NCI-H510A (cell line): ENCODE measurements around the gene TTC3.
"Not testable (repeated sequence)": the region's sequence is repeated elsewhere in the genome, so short reads cannot be mapped to it uniquely, and the experiment has no call there.

Experiments
- DNase-seq: peaks from one replicate; lab custom pipeline; 2025; lab: John Stamatoyannopoulos, UW

Gene TTC3

DNA sequence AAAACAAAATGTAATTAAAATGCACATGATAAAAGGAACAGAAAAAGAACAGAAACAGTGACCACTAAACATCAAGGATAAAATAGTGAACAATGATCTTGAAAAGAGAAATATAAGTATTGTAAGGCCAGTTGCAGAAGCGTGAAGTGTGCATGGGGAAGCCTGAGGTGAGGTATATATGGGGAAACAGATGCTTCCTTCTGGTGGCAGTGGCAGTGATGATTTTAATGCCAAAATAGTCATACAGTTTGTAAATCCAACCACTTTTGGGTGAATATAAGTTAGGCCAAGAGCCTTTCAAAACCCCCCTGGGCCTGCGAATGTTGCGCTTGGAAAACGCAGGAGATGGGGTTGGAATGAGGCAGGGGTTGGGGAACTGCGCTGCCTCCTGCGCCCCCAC, 27.3 kb downstream of the TTC3 start:
- DNase-seq: no peak

DNA sequence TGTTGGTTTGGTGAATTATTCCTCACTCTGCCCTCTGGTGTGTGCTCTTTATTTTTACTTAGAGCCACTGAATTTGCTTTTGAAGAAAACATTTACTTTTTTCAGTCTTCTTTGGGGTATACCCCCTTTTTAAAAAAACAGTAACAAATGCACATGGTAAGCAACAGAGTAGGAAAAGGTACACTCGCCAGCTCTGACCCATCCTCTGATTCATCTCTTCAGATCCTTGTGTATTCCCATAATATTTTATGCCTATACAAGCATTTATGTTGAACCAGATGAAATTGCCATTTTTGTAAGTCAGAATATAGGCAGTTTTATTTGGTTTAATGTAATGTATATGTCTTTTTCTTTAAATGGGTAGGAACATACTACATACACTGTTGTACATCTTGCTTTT, 28.3 kb downstream of the TTC3 start:
- no peak for DNase-seq

DNA sequence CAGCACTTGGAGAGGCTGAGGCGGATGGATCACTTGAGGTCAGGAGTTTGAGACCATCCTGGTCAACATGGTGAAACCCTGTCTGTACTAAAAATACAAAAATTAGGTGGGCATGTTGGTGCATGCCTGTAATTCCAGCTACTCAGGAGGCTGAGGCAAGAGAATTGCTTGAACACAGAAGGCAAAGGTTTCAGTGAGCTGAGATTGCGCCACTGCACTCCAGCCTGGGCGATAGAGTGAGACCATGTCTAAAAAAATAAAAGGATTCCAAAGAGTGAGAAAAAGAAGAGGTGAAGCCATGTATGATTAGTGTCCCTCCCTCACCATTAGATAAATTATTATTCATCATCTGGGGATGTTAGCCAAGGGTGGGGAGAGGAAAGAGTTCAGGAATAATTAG, 29.7 kb downstream of the TTC3 start:
- not testable (repeated sequence) for DNase-seq

DNA sequence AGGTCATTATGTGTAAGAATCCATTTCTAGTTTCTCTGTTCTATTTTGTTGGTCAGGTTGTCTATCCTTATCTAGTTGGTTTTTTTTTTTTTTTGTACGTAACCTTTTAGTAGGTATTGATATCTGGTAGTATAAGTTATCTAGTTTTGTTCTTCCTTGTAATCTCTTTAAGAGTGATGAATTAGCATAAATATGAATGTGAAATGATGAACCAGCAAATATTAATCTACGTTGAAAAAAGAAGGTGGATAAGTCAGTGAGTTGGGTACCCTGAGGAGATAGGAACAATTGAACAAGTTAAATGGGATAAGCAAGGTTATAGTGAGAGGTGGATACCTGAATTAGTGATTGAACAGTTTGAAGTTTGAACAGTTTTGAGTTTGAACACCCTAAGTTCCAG, 33.9 kb downstream of the TTC3 start:
- no peak for DNase-seq

DNA sequence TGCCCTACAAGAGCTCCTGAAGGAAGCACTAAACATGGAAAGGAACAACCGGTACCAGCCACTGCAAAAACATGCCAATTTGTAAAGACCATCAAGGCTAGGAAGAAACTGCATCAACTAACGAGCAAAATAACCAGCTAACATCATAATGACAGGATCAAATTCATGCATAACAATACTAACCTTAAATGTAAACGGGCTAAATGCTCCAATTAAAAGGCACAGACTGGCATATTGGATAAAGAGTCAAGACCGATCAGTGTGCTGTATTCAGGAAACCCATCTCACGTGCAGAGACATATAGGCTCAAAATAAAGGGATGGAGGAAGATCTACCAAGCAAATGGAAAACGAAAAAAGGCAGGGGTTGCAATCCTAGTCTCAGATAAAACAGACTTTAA, 38.0 kb downstream of the TTC3 start:
- DNase-seq: not testable (repeated sequence)

DNA sequence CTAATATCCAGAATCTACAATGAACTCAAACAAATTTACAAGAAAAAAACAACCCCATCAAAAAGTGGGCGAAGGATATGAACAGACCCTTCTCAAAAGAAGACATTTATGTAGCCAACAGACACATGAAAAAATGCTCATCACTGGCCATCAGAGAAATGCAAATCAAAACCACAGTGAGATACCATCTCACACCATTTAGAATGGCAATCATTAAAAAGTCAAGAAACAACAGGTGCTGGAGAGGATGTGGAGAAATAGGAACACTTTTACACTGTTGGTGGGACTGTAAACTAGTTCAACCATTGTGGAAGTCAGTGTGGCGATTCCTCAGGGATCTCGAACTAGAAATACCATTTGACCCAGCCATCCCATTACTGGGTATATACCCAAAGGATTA, 41.2 kb downstream of the TTC3 start:
- not testable (repeated sequence) for DNase-seq

DNA sequence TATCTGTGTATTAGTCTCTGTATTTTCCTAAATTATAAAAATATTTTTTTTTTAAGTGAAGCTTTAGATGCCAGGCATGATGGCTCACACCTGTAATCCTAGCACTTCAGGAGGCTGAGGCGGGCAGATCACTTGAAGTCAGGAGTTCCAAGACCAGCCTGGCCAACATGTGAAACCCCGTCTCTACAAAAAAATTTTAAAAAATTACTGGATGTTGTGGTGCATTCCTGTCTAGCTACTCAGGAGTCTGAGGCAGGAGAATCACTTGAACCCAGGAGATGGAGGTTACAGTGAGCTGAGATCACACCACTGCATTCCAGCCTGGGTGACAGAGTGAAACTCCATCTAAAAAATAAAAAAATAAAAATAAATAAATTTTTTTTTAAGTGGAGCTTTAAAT, 43.4 kb downstream of the TTC3 start:
- not testable (repeated sequence) for DNase-seq

DNA sequence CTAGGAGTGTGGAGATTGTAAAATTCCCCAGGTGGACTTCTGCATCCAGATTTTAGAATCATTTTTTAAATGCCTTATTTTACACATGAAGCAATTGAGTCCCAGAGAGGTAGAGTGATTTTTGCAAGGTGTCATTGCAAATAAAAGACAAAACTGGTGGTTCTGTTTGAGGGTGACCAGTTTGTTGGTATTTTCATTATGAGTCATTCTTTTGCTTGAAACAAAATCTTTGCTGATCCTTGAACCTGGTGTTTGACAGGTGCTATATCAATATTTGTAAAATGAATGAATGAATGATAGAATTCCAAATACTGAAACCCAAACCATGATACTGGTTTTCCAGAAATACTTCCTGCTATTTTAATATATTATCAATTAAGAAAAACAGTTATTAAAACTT, 44.1 kb downstream of the TTC3 start:
- no peak for DNase-seq

DNA sequence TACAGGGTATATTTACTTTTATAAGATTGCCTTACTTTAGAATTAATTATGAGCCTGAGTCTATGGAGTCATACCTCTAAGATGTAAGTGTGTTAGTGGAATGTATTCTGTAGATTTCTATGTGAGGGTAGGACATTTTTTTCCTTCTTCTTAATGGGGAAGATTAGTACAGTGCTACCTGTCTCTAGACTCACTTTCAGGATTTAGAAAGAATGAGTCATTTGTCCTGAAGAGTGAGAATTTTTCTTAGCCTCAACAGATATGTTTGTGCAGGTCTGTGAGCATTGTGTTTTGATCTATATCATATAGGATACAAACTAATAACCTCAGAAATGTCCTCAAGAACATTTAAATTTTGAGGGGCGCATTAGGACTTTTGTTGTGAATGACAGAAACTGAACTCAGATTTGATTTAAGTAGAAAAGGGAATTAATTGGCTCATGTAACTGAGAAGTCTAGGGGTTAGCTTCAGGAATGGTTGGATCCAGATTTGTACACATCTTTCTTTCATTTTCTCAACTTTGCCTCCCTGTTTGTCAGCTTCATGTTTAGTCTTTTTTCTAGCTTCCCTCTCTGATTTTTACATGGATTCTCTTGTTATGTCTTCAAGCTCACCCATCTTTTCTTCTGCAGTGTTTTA, 45.3 kb downstream of the TTC3 start:
- no peak for DNase-seq

DNA sequence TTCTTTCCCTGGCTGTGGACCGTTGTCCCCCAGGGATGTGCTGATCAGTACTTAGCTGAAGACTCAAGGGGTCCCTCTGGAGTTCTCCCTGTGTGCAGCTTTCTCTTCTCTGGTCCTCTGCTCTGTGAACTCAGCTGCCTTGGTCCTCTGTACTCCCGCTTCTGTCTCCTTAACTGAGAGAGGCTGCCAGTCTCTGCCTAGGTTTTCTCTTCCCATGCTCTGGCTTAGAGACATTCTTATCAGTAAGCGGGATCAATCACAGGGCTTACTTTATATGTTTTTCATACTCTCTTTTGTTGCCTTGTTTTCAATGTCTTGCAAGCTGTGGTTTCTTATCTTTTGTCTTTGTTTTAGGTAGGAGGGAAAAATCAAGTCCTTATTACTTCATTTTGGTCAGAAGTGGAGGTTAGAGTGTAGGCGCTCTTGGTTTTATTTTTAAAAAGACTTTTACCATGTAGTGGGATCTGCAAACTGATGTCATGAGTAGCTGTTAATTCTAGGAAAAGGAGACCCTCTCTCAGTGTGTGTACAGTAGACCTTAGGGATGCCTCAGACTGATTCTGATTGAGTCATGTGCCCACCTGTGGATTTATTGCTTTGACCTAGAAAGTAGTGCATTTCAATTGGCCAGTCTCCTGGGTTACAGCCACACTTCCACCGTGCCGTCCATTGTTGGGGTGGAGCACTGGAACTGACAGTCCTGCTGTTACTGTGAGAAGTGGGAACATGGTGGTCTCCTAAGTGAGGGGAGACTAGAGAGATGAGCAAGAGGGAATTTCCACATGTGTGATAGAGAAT, 46.6 kb downstream of the TTC3 start:
- DNase-seq: no peak

DNA sequence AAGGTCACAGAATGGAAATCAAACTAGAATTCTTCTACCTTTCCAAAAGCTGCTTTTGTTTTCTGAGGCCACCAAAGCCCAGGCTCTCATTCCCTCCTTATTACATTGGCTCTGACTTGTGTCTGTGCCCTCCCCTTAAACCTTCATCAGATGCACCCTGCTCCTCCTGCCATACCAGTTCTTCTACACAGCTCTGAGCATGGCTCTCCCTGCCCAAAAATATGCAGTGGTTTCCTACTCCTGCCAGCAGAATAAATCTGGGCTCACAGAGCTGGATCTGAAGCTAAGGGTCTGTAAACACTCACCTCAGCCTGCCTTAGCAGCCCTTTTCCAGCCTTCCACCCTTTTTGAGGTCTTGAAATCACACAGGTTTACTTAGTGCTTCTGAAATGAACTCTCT, 55.0 kb downstream of the TTC3 start:
- DNase-seq: no peak

DNA sequence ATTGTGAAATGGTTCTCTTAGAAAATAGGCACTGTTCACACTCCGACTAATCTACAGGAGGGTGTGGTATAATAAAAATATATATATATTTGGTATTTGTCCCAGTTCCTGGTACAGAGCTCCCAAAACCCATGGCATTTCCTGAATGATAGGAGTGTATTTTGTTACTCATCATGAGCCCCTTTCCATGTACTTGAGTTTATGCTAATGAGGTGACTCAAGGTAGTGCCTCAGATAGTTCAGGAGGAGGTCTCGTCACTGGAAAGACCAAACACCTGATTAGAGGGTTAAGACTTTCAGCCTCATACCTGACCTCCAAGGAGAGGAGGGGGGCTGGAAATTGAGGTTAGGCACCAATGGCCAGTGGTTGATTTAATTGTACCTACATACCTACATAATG, 57.9 kb downstream of the TTC3 start:
- no peak for DNase-seq

DNA sequence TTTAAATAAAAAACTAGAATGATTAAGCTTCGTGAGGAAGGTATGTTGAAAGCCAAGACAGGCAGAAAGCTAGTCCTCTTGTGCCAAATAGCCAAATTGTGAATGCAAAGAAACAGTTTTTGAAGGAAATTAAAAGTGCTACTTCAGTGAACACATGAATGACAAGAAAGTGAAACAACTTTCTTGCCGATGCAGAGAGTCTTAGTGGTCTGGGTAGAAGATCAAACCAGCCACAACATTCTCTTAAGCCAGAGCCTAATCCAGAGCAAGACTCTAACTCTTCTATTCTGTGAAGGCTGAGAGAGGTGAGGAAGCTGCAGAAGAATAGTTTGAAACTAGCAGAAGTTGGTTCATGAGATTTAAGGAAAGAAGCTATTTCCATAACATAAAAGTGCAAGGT, 63.2 kb downstream of the TTC3 start:
- DNase-seq: no peak

DNA sequence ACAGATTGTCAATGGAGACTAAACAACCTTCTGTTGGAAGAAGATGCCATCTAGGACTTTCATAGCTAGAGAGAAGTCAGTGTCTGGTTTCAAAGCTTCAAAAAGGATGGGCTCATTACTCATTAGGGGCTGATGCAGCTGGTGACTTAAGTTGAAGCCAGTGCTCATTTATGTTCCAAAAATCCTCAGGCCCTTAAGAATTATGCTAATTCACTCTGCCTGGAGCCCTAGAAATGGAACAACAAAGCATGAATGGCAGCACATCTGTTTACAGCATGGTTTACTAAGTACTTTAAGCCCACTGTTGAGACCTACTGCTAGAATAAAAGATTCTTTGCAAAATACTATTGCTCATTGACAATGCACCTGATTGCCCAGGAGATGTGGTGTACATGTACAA, 63.7 kb downstream of the TTC3 start:
- no peak for DNase-seq

DNA sequence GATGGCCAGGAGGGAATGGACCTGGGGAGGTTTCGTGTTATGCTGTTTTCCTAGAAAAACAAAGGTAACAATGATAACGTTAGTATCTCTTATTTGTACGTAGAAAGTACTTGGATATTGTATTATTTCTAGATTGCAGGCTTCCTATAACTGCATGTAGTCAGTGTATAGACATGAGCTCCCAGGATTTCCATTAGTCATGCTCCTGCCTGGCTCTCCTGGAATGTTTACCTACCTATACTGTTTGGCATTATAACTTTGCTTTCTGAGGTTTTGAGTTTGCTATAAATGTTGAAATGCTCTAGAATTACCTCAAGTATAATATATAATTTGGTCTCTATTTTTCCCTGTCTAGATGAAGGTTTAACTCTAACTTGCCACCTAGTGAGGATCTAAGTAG, 66.1 kb downstream of the TTC3 start:
- no peak for DNase-seq

DNA sequence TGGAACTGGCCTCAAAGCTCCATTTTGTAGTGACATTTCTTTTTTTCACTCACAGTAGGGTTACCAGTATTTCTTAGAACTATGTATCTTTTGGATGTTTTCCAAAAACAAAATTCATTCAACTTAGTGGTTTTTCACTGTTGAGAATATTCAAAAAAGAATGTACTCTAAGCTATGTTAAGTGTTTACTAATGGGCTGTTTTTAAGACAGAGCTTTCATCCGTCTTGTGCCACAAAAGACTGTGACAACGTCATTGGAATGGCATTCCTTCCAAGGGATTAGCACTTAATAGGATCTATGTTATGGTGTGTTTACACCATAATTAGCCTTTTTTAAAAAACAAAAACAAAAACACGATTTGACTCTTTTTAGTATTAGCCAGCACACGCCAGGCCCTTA, 66.8 kb downstream of the TTC3 start:
- DNase-seq: no peak

DNA sequence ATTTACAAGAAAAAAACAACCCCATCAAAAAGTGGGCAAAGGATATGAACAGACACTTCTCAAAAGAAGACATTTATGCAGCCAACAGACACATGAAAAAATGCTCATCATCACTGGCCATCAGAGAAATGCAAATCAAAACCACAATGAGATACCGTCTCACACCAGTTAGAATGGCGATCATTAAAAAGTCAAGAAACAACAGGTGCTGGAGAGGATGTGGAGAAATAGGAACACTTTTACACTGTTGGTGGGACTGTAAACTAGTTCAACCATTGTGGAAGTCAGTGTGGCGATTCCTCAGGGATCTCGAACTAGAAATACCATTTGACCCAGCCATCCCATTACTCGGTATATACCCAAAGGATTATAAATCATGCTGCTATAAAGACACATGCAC, 70.3 kb downstream of the TTC3 start:
- not testable (repeated sequence) for DNase-seq

DNA sequence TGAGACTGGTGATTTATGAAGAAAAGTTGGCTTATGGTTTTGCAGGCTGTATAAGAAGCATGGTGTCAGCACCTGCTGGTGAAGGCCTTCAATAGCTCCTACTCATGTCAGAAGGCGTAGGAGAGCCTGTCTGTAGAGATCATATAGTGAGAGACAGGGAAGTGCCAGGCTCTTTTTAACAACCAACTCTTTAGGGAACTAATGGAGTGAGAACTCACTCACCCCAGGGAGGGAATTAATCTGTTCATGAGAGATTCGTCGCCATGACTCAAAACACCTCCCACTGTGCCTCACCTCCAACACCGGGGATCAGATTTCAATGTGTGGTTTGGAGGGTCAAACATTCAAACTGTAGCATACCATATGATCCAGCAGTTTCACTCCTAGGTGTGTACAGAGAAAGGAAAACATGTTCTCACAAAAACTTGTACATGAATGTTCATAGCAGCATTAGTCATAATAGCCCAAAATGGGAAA, 72.6 kb downstream of the TTC3 start:
- DNase-seq: peak; percentile 17

DNA sequence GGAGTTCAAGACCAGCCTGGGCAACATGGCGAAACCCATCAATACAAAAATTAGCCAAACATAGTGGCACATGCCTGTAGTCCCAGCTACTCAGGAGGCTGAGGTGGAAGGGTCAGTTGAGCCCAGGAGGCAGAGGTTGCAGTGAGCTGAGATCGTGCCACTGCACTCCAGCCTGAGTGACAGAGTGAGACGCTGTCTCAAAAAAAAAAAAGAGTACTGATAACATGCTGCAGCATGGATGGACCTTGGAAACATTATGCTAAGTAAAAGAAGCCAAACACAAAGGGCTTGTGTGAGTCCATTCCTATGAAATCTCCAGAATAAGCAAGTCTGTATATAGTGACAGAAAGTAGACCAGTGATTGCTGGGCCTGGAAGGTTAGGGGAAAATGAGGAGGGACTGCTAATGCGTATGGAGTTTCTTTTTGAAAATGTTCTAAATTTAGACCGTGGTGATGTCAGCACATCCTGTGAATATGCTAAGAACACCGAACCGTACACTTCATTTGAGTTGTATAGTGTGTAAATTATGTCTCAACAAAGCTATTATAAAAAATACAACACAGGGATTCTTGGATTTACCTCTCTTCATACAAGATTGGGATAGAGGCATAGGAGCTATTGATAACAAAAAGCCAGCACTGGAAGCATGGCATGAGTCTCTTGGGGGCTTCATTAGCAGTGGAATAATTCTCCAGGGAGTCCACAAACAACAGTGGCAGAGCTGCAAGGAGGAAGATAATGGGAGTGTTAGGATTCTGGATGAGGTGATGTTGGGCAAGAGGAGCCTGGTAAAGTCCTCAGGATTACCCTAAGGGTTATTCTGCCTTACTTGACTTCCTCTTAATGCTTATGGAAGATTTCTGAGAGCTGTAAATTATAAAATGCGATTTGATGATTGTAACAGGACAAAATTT, 73.5 kb downstream of the TTC3 start:
- no peak for DNase-seq

DNA sequence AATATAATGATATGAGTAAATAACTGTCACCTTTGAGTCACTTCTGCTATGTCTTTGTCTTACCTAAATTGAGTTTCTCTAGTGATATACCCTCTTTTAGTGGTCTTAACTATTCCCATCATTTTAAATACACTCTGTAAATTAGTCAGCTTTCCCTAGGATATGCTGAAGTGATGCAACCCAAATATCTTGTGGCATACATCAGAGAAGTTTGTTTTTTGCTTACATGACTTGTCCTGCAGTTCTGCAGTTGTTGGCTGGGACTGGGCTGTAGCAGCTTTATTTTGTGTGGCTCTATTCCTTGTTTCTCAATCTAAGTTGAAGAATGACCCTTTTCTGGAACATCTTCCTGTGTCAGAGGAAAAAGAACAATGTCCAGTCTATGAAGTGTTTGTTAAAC, 76.4 kb downstream of the TTC3 start:
- DNase-seq: no peak

DNA sequence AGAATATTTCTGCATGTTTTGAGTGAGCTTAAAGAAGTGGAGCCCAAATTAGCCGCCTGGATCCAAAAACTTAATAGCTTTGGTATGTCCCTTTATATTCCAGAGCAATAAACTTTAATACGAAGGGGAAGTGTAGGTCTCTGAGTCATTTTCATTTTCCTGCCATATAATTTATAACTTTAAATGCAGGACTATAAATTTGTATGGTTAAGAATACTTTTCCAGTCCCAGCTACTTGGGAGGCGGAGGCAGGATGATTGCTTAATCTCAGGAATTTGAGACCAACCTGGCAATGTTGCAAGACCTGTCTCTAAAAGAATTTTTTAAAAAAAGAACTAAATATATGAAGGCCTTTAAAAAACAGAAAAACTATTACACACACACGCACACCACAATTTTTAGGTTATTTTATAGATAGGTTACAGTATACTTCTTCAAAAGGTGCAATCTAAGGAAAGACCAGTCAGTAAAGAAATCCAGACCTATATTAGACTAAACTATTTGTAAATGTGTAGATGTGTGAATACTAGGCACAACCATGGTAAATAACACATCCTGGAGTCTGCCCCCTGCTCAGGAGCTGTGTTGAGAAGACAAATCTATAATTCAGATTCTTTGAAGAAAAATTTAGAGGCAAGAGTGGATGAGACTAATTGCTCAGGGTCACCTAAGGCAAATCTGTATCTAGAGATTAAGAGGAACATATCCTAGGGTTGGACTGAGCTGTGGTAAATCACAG, 80.3 kb downstream of the TTC3 start:
- no peak for DNase-seq

DNA sequence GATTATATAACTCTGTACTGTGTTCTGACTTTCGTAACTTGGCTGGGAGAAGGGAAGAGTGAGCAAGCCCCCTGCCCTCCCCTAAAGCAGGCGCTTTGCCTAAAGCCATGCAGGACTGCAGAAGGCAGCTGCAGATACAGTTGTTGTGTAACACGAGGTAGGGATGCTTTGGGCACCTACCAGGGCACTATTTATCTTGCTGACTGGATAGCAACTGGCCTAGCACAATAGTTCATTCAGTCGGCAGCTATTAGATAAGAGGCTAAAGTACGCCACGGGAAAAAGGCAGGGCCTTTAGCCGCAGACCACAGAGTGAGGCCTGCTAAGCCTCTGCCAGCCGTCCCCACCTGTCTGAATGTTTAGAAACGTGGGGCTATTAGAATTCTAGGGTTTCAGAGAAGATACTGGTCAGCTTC, 80.9 kb downstream of the TTC3 start:
- no peak for DNase-seq
